GM21447 (cell line): ENCODE results near the gene CRK.
"Not testable (repeated sequence)": the region's sequence is repeated elsewhere in the genome, so short reads cannot be mapped to it uniquely, and the experiment has no call there.

Experiments
- ATAC-seq: cut with Tn5 transposase; IDR thresholded peaks from one replicate; pipeline ENCODE4 v1.9.1; 2021; ENCODE audit not compliant: unreplicated experiment

The CRK gene

GRCh38 chr17:1467898-1468492, 12.0 kb upstream of the CRK start:
- no peak for ATAC-seq

- ATAC-seq, result no peak
These were observed 11.2 kb upstream of the CRK start for GRCh38 chr17:1467258-1467657.

- no peak for ATAC-seq
These were observed 8.2 kb upstream of the CRK start for GRCh38 chr17:1464186-1464585.

- no peak for ATAC-seq
These were observed 6.4 kb upstream of the CRK start for GRCh38 chr17:1462164-1463112.

- ATAC-seq, result no peak
These were observed 5.3 kb upstream of the CRK start for GRCh38 chr17:1461198-1461944.

DNA sequence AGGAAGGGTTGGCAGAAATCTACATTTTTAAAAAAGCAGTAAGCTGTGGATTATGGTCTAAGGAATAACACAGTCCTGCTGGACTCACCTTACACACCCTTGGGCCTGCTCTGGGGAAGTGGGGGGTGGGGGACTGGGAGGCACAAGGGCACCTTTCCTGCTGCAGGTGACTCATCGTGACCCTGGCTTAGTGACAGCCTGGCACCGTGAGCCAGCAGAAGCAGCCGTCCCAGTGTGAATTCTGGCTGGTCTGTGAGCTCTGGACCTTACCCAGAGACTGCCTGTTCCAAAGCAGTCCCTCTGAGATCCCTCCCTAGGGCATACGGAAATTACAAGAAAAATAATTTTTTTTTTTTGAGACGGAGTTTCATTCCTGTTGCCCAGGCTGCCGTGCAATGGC, 4.2 kb upstream of the CRK start:
- no peak for ATAC-seq

DNA sequence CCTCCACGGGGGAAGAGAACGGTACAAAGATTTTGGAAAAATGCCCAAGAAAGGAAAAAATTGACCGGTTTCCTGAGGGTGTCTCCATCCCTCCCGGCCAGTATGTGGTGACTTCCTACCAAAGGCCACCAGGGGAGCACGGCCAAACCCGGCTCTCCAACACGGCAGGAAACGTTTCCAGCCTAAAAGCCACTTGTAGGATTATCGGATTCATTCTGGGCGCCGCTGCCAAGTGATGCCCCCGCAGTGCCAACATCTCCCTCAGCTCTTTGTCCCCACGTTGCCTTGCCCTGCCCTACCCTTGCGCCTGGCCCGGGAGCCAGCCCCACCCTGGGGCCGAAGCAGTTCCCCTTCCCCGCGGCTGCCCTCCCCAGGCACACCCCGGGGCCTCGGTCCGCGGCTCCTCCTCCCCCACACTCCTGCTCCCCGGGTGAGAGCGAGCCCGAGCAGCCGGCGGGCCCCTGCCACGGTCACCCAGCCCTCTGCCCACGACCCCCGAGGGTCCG, 688 bp downstream of the CRK start:
- ATAC-seq, result peak; percentile 38

DNA sequence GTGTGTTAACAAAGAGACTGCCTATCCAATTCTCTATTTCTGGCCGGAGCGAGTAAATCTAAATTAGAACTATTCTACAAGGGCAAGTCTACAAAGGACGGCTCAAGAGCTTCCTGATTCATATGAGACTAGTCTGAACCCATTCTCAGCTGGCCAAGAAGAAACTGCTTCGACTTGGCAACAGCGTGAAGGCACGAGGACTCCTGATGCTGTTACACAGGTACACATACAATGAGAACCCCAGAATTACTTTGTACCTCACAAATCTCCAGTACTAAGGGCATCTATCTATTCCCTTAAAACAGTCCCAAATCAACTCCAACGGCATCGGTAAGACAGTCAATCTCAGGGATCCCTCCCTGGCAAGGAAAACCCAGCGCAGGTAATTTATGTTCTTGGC, 1.5 kb downstream of the CRK start:
- ATAC-seq, result no peak

DNA sequence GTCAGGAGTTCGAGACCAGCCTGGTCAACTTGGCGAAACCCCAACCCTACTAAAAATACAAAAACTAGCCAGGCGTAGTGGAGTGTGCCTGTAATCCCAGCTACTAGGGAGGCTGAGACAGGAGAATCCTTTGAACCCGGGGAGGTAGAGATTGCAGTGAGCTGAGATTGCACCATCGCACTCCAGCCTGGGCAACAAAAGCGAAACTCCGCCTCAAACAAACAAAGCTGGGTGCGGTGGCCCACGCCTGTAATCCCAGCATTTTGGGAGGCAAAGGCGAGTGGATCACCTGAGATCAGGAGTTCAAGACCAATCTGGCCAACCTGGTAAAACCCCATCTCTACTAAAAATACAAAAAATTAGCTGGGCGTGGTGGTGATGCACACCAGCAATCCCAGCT, 2.3 kb downstream of the CRK start:
- not testable (repeated sequence) for ATAC-seq

DNA sequence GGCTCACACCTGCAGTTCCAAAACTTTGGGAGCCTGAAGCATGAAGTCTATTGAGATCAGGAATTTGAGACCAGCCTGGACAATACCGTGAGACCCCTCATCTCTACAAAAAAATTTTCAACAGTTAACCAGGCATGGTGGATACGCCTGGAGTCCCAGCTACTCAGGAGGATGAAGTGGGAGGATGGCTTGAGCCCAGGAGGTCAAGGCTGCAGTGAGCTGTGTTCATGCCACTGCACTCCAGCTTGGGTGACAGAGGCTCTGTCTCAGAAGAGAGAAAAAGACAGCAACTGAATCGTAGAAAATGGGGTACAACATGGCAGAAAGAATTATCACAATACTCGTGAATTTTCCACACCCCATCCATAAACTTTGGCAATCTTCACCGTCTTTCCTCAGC, 3.2 kb downstream of the CRK start:
- ATAC-seq, result no peak

DNA sequence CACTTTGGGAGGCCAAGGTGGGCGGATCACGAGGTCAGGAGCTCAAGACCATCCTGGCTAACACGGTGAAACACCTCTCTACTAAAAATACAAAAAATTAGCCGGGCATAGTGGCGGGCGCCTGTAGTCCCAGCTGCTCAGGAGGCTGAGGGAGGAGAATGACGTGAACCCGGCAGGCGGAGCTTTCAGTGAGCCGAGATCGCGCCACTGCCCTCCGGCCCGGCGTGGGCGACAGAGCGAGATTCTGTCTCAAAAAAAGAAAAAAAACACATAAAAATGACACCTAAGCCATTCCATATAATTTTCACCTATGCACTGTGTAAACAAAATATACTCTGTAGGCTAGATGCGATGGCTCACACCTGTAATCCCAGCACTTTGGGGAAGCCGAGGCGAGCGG, 5.8 kb downstream of the CRK start:
- not testable (repeated sequence) for ATAC-seq

GRCh38 chr17:1449412-1449967, 6.5 kb downstream of the CRK start:
- ATAC-seq, result no peak

DNA sequence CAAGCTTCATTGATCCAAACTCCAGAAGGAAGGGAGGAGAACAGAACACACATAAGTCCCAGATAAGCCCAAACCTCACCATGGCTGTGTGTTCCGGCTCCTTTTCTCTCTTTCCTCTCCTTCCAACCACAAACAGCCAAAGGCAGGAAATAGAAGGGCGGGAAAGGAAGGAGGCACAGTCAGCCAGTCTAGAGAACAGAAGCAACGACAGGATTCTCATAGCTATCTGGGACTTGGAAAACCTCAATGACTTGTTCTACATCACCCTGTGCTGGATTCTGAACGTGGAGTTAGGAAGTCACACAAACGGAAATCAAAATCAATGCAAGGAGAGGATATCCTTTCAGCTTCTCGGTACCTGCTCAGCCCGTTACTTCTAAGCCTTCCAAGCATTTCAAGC, 9.0 kb downstream of the CRK start:
- ATAC-seq, result no peak

DNA sequence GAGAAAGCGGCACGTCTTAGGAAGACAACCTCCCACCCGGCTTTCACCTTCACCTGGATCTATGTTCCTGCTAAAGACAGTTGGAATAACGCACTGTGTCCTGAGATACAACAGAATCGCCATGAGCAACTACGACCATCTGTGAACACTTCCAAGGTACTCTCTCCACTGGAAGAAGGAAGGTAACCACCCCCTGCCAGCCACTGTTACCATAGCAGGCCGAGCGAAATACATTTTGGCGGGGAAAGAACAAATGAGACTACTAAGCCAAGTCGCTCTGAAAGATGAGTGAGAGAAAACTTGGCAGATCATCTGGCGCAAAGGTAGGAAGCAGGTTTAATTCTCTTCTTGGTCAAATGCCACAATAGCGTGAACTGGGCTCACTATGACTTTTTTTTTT, 9.8 kb downstream of the CRK start:
- ATAC-seq, result no peak

DNA sequence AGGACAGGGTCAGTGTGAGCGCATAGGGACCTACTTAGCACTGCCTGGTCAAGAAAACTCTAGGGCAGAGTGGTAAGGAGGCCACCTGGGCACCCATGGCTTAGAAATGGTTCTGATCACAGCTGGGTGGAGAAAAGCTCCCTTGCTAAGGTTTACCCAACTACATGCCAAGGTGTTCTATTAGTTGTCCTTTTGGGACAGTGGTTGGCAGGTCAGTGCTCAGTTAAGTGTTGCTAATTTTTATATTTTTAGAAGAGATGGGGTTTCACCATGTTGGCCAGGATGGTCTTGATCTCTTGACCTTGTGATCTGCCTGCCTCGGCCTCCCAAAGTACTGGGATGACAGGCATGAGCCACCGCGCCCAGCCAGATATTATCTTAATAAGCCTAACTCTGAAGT, 10.3 kb downstream of the CRK start:
- not testable (repeated sequence) for ATAC-seq

GRCh38 chr17:1442721-1443120, 13.3 kb downstream of the CRK start:
- not testable (repeated sequence) for ATAC-seq

DNA sequence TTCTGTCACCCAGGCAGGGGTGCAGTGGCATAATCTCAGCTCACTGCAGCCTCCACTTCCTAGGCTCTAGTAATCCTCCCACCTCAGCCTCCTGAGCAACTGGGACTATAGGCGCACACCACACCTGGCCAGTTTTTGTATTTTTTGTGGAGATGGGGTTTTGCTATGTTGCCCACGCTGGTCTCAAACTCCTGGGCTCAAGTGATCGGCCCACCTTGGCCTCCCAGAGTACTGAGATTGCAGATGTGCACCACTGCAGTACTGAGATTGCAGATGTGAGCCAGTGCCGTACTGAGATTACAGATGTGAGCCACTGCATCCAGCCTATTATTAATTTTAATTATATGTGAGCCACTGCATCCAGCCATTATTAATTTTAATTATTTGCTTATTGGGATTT, 13.8 kb downstream of the CRK start:
- no peak for ATAC-seq

GRCh38 chr17:1440921-1441320, 15.1 kb downstream of the CRK start:
- no peak for ATAC-seq

GRCh38 chr17:1438593-1439083, 17.4 kb downstream of the CRK start:
- no peak for ATAC-seq

- ATAC-seq, result no peak
These were observed 20.7 kb downstream of the CRK start for GRCh38 chr17:1435326-1435725.

- no peak for ATAC-seq
These were observed 21.9 kb downstream of the CRK start for GRCh38 chr17:1434150-1434549.
